GM13976 (cell line): ENCODE data around the gene TOB1.
"Not testable (repeated sequence)": the region's sequence is repeated elsewhere in the genome, so short reads cannot be mapped to it uniquely, and the experiment has no call there.

ENCODE experiments used
- DNase-seq: peaks from one replicate; pipeline ENCODE4 v3.0.0; 2012; ENCODE audit warnings: low spot score
- in situ Hi-C: fragments of 300-500 bp; cut with MboI; formaldehyde crosslinking; loops from one replicate; pipeline ENCODE4 v1.12.0; 2022; ENCODE audit warnings: low sequenced_read_pairs, mixed read lengths, inconsistent platforms; ENCODE audit not compliant: unreplicated experiment
- TF ChIP-seq, protein P1 (sequence below): IDR thresholded peaks from 2 replicates; pipeline ENCODE4 v1.5.1; 2012; ENCODE audit warnings: borderline replicate concordance, mild to moderate bottlenecking; ENCODE audit not compliant: insufficient read depth; ENCODE audit errors: extremely low read depth, missing control alignments, control extremely low read depth

TOB1 gene

DNA sequence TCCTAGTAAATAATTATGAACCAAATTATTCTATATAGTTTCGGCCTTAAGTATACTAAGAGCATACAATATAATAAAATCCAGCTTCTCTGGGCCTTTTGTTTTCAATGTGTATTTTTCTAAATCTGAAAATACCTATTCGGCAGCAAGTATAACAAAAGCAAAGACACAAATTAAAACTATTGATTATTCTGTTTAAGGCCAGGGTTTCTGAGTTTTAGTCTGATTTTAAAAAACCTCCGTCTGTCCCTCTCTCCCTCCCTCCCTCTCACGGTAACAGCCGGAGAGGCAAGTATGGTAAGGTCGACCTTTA, 1.5 kb downstream of the TOB1 start:
- no peak for DNase-seq
- TF ChIP-seq, protein P1, sequence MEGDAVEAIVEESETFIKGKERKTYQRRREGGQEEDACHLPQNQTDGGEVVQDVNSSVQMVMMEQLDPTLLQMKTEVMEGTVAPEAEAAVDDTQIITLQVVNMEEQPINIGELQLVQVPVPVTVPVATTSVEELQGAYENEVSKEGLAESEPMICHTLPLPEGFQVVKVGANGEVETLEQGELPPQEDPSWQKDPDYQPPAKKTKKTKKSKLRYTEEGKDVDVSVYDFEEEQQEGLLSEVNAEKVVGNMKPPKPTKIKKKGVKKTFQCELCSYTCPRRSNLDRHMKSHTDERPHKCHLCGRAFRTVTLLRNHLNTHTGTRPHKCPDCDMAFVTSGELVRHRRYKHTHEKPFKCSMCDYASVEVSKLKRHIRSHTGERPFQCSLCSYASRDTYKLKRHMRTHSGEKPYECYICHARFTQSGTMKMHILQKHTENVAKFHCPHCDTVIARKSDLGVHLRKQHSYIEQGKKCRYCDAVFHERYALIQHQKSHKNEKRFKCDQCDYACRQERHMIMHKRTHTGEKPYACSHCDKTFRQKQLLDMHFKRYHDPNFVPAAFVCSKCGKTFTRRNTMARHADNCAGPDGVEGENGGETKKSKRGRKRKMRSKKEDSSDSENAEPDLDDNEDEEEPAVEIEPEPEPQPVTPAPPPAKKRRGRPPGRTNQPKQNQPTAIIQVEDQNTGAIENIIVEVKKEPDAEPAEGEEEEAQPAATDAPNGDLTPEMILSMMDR, result no peak
- in situ Hi-C loops, result no loop called here

DNA sequence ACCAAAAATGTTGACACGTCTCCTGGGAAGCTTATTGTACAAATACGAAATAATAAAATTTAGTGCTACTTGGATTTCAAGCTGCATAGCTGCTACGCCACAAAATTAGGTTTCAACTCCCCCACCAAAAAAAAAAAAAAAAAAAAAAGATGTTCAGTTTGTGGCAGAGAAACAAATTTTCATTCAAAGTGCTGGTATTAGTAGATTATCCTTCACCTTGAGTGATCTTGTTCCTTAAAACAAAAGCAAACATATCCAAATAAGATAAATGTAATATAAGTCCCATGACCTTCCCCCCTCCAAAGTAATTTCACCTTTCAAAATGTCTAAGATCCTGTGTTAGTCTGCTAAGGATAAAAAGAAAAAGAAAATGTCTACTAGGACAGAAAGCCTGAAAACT, 2.2 kb downstream of the TOB1 start:
- in situ Hi-C loops, result no loop called here
- TF ChIP-seq, protein P1, result no peak
- no peak for DNase-seq

DNA sequence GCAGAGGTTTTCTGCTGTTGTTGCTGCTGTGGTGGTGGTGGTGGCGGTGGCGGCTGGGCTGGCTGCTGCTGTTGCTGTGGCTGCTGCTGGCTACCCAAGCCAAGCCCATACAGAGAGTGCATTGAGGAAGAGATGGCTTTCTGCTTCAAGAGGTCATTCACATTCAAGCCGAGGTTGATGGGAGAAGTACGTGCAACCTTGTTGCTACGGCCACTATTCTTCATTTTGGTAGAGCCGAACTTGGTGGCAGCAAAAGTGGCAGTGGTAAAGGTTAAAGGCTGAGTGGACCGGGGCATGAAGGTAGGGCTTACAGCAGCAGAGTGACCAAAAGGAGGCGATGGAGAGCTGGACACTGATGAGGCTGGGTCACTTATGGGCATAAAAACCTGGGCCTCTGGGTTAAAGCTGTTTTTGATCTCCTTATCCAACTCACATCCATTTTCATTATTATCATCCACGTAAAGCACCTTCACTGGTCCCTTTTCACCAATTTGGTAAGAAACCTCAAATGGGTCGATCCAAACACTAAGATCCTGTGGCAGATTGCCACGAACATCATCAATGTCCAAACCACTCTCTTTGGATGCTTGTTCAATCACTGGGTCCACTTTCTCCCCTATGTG, 2.8 kb downstream of the TOB1 start:
- TF ChIP-seq, protein P1, result peak; percentile 45
- no peak for DNase-seq
- in situ Hi-C loops, result no loop called here

DNA sequence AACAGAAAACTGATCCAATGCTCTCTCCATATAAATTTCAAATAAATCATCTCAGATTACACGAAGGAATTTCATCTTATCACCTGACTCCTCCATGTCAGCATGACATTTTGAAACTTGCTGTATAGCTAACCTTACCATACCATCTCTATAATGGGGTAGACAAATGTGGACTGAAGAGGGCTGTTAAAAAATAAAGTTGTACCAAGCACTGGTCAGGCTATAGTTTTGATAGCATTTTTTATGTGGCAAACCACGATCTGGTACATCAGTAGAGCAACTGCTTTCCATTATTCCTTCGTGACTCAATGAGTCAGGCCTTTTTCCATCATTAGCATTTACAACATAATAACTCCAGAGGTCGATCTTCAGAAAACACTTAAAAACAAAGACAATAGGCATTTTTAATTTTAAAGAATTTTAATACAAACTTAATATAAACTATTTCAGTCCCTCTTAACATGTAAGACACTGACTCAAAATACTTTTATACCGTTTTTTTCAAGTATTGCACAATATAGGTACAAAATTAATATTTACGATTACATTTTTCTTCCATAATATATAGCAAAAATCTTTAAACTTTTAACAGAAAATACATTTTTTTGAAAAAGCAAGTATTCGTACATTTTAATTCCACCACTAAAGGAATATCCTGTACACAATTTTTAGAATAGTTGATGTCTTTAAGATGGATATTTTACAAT, 4.2 kb downstream of the TOB1 start:
- no peak for DNase-seq
- in situ Hi-C loops, result no loop called here
- TF ChIP-seq, protein P1, result no peak

DNA sequence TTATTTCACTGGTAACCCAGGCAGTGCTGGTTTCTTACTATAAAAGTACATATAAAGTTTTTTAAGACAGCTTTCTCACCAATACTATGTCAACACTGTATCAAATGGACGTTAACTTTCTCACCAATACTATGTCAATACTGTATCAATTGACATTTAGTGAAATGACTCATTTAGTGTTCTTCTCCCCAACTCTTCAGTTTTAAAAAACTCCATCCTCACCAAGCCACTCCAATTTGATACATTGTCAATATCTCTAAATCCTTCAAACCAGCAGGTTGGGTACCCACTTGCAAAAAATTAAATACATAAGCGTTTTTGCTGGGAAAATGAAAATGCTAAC, 4.8 kb downstream of the TOB1 start:
- TF ChIP-seq, protein P1, result no peak
- no peak for DNase-seq
- in situ Hi-C loops, result no loop called here

DNA sequence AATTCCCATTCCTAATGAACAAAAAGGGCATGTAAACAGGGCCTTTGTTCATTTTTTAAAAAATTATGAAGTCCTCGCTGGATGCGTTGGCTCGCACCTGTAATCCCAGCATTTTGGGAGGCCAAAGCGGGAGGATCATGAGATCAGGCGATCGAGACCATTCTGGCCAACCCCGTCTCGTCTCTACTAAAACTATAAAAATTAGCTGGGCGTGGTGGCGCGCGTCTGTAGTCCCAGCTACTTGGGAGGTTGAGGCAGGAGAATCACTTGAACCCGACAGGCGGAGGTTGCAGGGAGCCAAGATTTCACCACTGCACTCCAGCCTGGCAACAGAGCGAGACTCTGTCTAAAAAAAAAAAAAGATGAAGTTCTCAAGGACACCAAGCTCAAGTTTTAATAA, 6.4 kb downstream of the TOB1 start:
- in situ Hi-C loops, DNase-seq: not testable (repeated sequence)

DNA sequence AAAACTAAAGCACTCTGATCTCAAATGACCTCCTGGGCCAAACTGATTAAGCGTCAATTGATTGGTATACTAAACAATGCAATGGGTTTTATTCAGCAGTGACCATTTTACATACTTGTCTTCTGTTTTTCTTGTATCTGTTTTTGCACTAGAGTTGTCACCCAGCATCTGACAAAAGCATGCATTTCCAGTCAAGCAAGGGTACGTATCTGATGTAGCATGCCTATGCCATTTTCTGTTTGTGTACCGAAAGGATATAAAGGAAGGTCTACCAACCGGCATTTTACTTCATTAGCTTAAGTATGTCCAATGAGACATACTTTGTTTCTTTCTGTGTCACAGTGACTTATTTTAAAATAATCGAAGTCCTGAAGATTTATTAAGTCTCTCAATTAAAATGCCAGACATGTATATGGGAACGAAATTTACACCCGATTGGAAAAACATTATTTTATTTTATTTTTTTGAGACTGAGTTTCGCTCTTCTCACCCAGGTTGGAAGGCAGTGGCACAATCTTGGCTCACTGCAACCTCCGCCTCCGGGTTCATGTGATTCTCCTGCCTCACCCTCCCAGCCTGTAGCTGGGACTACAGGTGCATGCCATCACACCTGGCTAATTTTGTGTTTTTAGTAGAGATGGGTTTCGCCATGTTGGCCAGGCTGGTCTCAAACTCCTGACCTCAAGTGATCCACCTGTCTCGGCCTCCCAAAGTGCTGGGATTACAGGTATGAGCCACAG, 7.5 kb downstream of the TOB1 start:
- TF ChIP-seq, protein P1, result no peak
- DNase-seq, result no peak
- in situ Hi-C loops, result no loop called here
